Stimulated activated CD4-positive, alpha-beta T cell treated with anti-CD3 and anti-CD28 coated beads, Interleukin-1b, Interleukin-23, amount 100 ng/mL, for 1 hour (primary cell): ENCODE results near the gene MYBPC3.
"Not testable (repeated sequence)": the region's sequence is repeated elsewhere in the genome, so short reads cannot be mapped to it uniquely, and the experiment has no call there.

Source experiments
- DNase-seq, 2 donors: peaks; one replicate each; pipeline ENCODE4 v3.0.0-alpha.2; 2020; ENCODE audit warnings: low read depth in 2 of 2

MYBPC3 gene

DNA sequence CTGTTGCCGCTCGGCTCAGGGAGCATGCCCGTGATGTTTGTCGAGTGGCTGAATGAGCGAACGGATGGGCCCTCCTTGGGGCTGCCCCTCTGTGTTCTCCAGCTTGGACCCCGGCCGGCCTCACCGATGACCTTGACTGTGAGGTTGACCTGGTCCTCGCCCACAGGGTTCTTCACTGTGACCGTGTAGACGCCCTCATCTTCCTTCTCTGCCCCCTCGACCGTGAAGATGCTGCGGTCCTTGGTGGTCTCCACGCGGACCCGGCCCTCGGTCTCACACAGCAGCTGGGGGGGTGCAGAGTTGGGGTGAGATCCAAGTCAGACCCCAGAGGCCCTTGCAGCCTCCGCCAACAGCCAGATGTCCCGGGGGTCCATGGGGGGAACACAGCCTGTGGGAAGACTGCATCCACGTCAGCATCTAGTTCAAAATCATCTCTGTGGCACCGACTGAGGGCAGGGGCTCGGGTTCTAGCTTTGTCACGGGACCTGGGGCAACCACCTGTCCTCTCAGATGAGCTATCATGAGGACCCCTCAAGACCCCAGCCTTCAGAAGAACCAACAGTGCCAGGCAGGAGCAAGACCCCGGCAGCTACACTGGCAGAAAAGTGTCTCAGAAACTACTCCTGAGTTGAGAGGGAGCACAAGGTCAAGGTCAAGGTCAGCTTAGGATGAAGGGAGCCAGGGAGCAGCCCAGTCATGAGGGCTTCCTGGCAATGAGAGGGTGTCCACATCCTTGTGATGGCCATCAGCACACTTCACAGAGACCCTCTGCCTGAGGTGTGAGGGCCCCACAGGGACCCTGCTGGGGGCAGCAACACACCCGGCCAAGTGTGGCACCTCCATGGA, 13.9 kb downstream of the MYBPC3 start:
- DNase-seq = no peak

DNA sequence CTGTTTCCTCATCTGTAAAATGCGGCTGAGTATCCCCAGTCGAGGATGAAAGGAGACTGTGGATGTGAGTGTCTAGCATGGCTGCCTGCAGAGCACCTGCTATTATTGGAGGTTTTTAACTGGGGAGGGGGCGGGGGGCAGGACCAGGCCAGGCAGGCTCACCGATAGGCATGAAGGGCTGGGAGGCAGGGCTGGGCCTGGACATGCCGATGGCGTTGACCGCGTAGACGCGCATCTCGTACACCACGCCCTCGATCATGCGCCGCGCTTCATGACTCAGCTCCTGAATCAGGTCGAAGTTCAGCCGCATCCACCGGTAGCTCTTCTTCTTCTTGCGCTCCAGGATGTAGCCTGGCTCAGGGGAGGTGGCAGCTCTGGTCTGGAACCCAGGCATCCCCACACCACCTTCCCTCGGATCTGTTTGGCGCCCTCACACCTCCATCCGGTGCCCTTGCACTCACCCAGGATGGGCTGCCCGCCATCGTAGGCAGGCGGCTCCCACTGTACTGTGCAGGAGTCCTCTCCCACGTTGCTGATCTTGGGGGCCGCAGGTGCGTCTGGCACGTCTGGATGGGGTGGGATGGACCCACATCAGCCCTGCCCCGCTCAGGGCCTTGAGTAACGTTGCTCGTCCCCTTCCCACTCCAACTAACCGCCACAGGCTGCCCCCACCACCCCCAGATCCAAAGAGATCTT, 15.1 kb downstream of the MYBPC3 start:
- no peak for DNase-seq

DNA sequence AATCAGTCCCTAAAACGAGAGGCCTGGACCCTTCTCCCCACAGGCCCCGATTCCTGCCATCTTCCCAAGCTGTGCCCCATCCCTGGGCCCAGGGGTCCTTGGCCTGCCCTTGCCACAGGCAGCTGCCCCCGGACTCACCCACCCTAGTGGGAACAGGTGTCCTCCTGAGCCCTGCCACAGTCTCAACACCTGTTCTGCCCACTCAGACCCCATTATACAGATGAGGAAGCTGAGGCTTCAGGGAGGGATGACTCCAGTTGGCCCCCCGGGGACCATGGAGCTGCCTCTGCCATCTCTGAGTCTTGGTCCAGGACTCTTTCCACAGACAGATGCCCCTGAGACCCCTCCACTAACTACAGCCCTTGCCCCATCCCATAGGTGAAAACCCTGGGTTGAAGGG, 15.9 kb downstream of the MYBPC3 start:
- DNase-seq = no peak

DNA sequence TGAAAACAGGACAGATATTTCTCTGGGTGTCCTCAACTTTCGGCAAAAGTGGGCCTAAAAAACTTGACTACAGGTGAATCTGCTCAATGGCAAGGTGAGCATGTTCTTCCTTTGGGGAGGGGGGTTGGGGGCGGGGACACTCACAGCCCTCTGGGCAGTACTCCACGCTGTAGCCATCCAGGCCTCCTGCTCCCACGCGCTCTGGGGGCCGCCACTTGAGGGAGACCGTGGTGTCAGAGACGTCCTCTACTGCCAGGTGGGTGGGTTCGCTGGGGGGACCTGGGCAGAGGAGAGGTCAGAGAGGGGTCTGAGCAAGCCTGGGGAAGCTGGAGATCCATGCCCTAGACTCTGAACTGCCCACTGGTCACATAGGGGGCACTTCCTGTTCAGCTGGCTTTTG, 16.8 kb downstream of the MYBPC3 start:
- DNase-seq = no peak

DNA sequence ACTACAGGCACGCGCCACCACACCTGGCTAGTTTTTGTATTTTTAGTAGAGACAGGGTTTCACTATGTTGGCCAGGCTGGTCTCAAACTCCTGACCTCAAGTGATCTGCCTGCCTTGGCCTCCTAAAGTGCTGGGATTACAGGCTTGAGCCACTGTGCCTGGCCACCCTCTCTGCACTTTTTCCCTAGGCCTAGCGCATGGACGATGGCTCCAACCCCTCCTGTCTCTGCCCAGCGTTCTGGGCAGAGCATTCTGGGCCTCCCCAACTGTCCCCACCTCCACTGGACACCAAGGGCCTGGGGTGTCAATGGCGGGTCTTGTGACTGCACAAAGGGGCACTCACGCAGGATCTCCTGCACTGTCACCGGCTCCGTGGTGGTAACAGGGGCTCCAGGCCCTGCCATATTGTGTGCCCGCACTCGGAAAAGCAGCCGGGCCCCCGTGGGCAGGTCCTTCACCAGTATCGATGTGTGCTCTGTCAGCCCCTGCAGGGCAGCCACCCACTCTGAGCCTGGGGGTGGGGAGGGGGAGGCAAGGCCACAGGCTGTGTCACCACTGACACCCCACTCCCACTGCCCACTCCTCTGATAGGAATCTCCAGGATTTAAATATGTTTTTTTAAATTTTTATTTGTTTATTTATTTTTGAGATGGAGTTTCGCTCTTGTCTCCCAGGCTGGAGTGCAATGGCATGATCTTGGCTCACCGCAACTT, 17.6 kb downstream of the MYBPC3 start:
- not testable (repeated sequence) for DNase-seq

DNA sequence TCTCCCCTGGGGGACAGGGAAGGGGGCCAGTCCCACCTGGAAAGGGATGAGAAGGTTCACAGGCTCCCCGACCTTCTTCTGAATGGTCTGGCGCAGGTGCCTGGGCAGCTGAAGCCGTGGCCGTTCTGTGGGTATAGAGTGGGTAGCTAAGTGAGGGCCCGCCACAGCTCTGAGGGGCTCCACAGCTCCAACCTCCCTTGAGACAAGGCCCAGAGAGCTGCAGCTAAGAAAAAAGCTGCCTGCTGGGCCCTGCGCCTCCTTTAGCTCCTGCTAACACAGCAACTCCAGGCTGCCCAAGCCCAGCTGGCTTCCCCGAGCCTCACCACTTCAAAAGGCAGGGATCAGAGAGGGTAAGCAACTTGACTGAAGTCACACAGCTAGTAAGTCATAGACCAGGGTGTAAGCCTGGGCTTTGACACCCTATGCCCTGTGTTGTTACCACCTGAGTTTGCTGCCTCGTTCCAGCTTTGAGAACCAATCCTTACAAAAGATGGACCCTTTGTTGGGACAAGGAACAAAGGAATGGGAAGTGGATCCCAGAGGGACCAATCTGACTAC, 18.5 kb downstream of the MYBPC3 start:
- no peak for DNase-seq

DNA sequence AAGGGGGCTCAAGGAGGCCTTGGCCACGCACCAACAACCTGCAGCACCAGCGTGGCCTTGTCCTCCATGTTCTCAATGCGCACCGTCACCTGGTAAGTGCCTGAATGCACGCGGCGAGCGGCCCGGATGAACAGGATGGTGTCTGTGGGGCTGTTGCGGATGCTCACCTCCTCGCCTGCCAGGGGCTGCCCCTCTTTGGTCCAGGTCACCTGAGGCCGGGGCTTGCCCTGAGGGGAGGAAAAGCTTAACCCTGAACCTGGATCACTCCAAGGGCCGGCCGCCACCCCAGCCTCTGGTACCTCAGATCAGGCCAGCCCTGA, 19.0 kb downstream of the MYBPC3 start:
- no peak for DNase-seq

DNA sequence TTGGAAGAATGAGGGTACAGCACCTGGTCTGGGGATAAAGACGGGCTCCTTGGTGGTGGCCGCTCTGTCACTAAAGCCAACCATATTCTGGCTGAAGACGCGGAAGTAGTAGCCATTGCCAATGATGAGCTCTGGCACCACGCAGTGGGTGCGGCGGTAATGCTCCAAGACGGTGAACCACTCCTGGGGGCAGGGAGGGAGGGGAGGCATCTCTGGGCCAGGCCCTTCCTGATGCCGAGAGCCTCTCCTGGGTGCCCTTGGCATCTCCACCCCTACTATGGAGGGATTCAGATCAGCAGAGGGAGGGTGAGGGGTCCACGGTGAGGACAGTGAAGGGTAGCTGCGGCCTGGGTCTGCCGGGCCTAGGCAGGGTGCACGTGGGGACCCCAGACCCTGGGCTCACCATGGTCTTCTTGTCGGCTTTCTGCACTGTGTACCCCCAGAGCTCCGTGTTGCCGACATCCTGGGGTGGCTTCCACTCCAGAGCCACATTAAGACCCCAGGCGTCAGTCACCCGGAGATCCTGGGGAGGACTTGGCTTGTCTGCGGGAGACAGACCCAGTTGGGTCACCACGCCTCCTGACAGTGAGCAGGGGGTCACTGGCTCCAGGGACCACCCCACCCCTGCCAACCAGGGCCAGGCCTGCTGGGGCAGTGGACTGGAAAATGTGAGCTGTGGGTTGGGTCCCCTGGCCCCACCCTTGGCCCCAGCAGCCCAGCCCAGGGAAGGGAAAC, 19.5 kb downstream of the MYBPC3 start:
- no peak for DNase-seq

DNA sequence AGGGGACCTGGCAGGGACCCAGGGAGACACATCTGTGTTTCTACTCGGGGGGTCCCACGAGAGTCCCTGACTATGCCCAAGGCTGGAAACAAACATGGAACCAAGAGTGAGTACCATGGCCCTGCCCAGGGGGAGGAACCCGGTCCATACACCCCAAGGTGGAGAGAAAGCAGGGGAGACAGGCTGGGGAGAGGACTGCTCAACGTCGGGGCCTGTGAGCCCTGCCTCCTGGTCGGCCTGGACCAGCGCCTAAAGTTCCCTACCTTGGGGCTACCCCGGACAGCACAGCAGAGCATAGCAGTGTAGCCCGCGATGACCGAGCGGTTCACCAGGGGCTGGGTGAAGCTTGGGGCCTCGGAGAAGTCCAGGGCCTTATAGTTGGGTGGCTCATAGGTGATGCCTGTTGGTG, 20.2 kb downstream of the MYBPC3 start:
- DNase-seq = no peak

DNA sequence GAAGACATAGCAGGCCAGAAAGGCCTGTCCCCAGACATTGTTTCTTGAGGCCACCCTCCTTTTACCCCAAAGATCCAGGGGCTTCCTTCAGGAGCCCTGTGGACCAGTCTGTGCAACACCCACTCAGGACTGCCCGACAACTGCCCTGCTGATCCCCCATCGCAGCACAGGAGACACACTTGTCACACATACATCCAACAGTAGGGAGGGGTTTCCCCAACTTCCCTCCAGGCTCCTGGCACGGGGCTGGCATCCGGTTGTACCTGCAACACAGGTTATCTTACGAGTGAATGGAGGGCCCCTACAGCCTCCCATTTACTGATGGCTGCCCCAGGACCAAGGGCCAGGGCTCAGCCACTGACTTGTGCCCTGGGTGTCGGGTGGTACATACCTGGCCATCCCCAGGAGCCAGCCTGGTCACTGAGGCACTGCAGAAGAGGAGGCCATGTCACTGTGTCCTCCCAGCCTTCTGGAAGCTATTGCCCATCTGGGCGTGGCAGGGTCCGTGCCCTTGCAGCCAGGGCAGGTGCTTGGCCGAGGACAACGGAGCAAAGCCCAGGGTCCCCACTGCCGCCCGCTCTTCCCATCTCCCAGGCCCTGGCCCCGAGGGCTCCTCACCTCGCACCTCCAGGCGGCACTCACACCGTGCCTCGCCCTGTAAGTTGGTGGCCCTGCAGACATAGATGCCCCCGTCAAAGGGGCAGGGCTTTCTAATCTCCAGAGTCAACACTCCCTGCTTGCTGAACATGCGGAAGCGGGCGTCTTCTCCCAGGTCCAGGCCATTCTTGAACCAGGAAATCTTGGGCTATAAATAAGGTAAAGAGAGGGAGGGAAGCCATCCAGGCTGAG, 20.8 kb downstream of the MYBPC3 start:
- DNase-seq = no peak

DNA sequence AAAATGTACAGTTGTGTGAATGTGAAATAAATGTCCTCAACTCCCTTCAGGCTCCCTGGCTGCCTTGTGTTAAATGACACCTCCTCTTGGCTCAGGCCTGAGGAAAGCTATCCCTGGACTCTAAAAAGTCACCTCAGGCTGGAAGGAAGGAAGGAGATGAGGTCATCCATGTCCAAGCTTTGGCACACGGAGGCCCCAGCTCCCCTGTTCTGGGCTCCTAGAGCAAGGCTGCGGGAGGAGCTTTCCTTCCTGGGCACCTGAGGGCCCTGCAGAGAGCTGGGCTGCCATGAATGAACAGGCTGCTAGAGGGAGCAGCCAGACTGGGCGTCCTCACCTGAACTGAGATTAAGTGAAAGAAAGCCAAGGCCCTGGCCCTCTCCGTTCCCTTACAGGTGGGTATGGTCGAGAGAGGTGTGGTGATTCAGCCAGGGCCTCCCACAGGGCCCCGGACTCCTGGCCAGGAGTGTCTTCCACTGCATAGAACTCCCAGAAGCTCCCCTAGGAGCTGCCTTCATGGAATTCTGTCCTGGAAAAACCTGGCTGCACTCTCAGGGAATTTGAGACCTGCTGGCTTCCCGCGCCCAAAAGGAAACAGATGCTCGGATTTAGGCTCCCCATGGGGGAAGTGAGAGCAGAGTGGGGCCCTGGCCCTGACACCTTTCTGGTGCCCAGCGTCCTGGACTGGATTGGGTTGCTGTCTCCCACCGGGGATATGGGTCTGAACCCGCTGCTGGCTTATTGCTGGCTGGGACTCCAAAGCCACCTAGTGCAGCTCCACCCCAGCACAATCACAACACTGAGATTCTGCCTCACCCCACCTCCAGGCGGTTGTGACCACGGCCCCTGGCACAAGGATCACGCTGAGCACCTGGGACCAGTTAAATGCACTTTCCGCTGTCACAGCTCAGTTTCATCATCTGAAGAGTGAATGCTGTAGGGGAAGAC, 22.2 kb downstream of the MYBPC3 start:
- no peak for DNase-seq

DNA sequence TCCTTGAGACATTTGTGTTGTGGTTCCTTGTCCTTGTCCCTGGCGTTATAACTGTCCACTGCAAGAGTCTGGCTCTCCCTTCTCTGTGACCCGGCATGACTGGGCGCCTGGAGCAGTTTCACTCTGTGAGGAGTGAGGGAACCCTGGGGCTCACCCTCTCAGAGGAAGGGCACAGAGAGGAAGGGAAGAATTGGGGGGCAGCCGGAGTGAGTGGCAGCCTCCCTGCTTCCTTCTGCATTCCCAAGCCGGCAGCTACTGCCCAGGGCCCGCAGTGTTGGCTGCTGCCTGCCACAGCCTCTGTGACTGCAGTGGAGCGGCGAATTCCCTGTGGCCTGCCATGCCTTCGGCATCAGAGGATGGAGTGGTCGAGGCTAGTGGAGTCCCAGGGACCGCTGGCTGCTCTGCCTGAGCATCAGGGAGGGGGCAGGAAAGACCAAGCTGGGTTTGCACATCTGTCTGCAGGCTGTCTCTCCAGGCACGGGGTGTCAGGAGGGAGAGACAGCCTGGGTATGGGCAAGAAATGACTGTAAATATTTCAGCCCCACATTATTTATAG, 23.0 kb downstream of the MYBPC3 start:
- DNase-seq = no peak

DNA sequence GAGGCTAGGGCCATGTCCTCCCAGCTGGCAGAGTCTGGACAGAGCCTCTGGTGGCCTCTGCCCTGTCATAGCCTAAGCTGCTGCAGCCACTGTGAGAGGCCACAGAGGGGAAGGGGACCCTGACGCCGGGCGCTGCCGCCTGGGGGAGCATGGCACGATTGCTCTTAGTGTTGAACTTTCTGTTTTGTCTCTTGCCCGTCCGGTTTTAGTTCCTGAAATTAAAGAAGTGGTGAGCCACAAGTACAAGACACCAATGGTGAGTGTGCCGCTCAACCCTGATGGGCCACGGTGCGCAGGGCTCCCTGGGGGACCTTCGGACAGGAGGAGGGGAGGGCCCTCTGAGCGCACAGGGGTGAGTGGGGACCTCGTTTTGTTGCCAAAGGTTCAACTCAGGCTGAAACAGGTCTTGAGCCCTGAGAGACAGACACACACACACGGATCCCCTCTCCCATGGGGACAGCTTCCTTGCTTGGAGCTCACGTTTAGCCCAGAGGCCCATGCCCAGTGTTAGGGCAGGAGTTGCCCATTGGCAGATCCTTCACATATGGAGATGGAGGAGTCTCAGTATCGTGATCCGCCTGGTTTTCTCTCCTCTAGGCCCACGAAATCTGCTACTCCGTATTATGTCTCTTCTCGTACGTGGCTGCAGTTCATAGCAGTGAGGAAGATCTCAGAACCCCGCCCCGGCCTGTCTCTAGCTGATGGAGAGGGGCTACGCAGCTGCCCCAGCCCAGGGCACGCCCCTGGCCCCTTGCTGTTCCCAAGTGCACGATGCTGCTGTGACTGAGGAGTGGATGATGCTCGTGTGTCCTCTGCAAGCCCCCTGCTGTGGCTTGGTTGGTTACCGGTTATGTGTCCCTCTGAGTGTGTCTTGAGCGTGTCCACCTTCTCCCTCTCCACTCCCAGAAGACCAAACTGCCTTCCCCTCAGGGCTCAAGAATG, 23.8 kb downstream of the MYBPC3 start:
- DNase-seq = no peak

DNA sequence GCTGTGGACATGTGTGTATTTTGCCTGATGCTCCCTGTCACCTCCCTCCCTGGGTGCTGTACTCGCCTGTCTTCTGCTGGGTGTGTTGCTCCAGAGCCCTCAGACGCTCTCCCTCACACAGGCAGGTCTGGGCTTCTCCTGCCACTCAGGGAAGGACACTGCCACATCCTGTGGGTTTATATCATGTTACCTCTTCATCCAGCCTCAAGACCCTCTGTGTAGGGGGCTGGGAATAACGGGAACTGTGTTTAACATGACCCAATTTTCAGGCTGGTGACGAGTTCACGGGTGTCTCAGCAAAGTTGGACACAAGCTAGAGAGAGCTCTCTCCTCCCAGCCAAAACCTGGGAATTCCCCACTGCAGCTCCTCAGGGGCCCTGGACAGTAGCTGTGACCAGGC, 24.6 kb downstream of the MYBPC3 start:
- no peak for DNase-seq

DNA sequence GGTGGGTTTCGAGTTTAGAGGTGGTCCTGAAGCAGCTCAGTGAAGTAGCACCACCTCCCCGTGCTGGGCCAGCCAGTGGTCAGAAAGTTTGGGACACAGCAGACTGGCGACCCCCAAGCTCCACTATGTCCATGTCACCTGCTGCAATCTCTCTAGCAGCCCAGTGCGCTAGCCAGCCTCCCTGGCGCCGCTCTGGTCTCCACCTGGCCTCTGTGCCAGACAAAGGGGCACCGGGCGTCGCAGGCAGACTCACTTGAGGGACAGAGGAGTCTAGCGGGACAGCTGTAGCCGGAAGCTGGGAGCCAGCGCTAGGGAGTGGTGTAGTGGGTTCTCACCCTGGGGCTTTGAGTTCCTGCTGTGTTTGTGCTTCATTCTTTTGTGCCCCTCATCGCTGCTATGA, 25.5 kb downstream of the MYBPC3 start:
- no peak for DNase-seq

DNA sequence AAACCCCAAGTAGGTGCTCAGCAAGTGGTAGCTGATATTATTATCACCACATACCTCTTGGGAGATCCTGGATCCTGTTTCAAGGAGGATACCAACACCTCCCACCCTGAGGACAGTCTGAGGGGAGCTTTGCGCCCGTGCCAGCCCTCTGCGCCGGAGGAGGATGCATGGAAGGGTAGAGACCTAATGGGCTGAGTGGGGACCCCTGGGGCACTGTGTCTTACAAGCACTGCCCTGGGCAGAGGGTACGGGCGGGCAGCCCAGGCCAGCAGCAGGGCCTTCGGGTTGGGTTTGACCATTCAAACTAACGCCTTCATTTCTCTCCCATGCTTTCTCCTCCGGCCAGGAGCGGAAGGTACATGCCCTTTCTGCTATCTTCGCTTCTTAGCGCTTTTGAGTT, 26.3 kb downstream of the MYBPC3 start:
- DNase-seq = no peak

DNA sequence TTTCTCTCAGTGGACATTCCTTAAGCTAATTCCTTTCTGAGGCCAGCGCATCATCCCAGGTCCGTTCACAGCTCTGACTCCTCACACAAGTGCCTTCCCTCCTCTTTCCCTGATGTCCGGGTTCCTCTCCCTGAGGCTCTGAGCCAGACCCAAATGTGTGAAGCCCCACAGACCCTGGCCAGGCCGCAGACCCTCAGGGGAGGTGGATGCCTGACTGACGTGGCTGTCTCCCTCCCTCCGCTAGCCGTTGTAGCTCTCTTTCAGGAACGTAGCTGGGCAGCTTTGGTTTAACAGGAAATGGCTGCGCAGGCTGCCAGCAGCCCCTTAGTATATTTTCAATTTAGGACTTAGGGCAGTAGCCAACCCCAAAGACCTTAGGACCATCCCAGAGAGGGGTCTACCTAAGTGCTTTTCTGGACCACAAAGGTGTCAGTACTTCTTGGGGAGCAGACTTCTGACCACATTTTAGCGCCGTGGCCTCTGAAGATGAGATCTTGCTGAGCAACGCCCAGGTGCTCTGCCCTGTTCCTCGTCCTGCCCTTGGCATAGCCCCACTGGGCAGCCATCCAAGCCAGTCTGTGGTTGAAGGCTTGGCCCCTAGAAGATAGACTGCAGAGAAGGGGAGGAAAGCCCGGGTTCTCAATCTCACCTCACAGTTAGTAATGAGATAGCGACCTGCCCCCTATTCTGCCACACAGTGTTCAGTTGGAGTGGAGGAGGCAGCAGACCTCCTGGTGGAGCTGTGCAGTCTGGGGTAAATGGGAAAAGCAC, 27.0 kb downstream of the MYBPC3 start:
- no peak for DNase-seq

DNA sequence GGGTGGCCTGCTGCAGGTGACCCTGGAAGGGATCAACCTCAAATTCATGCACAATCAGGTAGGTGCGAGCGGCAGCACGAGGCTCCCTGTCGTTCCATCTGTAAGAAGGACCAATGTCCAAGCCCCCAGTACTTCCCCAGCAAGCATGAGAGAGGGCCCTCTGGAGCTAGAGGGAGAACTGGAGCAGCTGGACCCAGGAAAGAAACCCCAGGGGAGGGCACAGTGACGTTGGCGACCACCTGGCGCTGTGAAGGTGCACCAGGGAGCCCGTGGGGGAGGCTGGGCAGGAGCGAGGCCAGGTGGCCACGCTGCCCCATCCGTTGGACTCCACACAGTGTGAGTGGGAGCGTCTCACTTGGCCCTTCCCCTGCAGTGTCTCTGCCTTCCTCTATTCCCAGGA, 28.0 kb downstream of the MYBPC3 start:
- DNase-seq = no peak
